Stomach smooth muscle (tissue), 2 donors: Measurements from ENCODE around the gene SERAC1.

Experiments
- H3K27ac ChIP-seq: one replicate; pipeline ENCODE4 v1.7.0; 2013; ENCODE audit warnings: mild to moderate bottlenecking, low read length, inconsistent platforms
- H3K27me3 ChIP-seq, 2 donors: one replicate each; pipeline ENCODE4 v1.7.0; 2013; ENCODE audit warnings: low read length in 2 of 2; ENCODE audit not compliant: insufficient read depth in 2 of 2, control insufficient read depth in 1 of 2
- H3K36me3 ChIP-seq, 2 donors: one replicate each; pipeline ENCODE4 v1.7.0; 2013; ENCODE audit warnings: low read length in 2 of 2; ENCODE audit not compliant: control insufficient read depth in 2 of 2, insufficient read depth in 2 of 2
- H3K4me1 ChIP-seq: one replicate; pipeline ENCODE4 v1.7.0; 2013; ENCODE audit warnings: low read length; ENCODE audit not compliant: control insufficient read depth, insufficient read depth
- H3K4me3 ChIP-seq, 2 donors: one replicate each; pipeline ENCODE4 v1.7.0; 2013; ENCODE audit warnings: low read length in 2 of 2
- H3K9ac ChIP-seq, 2 donors: one replicate each; pipeline ENCODE4 v1.7.0; 2013; ENCODE audit warnings: low read length in 2 of 2, mild to moderate bottlenecking in 1 of 2
- H3K9me3 ChIP-seq, 2 donors: one replicate each; pipeline ENCODE4 v1.7.0; 2013; ENCODE audit warnings: low read length in 2 of 2; ENCODE audit not compliant: control insufficient read depth in 2 of 2
- donor health status: healthy.
- donor health status: Pancreatic carcinoma.

Gene SERAC1

DNA sequence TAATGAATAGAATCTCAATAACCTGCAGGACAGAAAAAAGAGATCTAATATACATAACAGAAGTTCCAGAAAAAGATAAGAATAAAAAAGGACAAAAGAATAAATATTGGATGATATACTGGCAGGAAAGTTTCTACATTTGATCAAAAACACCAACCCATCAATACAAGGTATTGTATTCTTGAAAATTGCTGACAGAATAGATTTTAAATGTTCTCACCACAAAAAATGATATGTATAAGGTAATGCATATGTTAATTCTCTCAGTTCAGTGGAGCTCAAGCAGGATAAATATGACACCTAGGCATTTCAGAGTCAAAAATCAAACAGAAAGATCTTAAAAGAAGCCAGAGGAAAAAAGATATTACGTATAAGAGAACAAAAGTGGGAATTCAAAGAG lies 43.8 kb downstream of the SERAC1 start:
- no peak overlapping the region for H3K9ac ChIP-seq
- H3K27me3 ChIP-seq: no peaks in the 10 kb centered on the region
- H3K9me3 ChIP-seq: no peaks in the 10 kb centered on the region
- H3K4me1 ChIP-seq: no peaks in the 10 kb centered on the region
- no peak overlapping the region for H3K4me3 ChIP-seq
- H3K27ac ChIP-seq: no peak overlapping the region
- peaks cover 8 to 10% of the 10 kb centered on the region in 2 donors for H3K36me3 ChIP-seq

DNA sequence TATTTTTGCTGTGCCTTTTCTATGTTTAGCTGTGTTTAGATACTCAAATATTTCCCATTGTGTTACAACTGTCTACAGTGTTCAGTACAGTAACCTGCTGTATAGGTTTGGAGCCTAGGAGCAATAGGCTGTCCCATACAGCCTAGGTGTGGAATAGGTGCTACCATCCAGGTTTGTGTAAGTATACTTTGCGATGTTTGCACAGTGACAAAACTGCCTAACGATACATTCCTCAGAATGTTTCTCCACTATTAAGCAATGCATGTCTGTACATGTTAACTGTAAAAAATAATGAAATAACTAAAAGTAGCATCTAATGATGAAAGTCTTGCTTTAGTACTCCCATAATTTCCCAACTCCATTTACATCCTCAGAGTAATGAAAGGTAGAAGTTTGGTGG lies 46.0 kb downstream of the SERAC1 start:
- Histone ChIP-seq H3K4me3 (no peak overlapping the region), H3K4me1 (no peaks in the 10 kb centered on the region), H3K9me3 (no peaks in the 10 kb centered on the region), H3K27ac (no peak overlapping the region), H3K36me3 (peaks cover 7 to 11% of the 10 kb centered on the region in 2 donors), H3K27me3 (no peaks in the 10 kb centered on the region), H3K9ac (no peak overlapping the region)

DNA sequence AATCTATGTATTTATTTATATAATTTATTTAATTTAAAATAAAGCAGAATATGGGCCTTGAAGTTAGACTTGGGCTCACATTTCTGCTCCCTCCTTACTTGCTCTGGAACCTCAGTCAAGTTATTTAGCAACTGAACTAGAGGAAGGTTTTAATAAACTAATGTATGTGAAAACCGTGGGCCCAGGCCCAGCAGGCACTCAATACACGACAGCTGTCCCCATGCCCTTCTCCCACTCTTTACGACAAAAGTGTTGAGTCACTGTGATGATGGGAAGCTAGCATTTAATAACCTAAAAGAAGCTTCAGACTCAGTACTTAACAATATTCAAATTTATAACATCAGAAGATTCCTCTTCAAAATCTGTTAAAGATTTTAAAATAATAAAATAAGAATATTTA lies 46.7 kb downstream of the SERAC1 start:
- Histone ChIP-seq H3K9me3 (no peaks in the 10 kb centered on the region), H3K36me3 (peaks cover 7 to 11% of the 10 kb centered on the region in 2 donors), H3K27me3 (no peaks in the 10 kb centered on the region), H3K27ac (no peak overlapping the region), H3K4me1 (no peaks in the 10 kb centered on the region), H3K9ac (no peak overlapping the region), H3K4me3 (no peak overlapping the region)

DNA sequence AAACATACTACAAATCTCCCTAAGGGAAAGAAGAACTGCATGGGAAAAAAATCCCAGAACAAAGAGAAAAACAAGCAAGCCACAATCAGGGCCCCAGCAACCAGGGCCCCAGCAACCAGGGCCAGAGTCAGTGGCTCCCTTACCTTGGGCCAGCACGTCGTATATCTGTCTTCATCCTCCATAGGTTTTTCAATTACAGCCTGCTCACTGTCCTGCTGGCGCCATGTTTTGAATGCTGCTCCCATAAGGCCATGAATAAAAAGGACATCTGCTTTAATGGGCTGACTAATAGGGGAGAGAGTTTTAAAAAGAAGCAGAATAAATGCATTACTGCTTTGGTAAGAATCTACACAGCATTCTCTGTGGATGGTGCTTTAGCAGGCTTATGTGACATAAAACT lies 49.2 kb downstream of the SERAC1 start:
- no peak overlapping the region for H3K4me3 ChIP-seq

DNA sequence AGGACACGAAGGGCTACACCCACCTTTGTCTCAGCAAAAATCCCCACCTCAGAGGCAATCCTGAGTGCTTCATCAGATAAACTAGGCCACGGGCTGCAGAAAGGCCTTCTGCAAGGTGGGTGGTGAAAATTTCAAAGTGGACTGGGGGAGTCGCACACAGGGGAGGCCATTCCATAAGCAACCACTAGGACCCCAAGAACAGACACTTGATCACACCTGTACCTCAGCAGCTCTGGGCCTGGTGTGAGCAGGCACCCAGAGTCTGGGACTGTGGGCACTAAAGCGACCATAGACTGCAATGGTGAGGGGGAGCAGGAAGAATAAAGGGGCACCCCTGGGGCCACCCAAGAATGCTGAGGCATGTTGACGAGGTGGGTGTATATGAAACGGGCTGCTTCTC lies 52.6 kb downstream of the SERAC1 start:
- H3K36me3 ChIP-seq: peaks cover 10 to 19% of the 10 kb centered on the region in 2 donors
- no peak overlapping the region for H3K9ac ChIP-seq
- no peak overlapping the region for H3K4me3 ChIP-seq
- no peaks in the 10 kb centered on the region for H3K4me1 ChIP-seq
- H3K27me3 ChIP-seq: no peaks in the 10 kb centered on the region
- H3K27ac ChIP-seq: no peak overlapping the region
- H3K9me3 ChIP-seq: no peaks in the 10 kb centered on the region

More for the DNA sequence above, 49.2 kb downstream of the SERAC1 start:
- no peaks in the 10 kb centered on the region for H3K9me3 ChIP-seq
- H3K4me1 ChIP-seq: no peaks in the 10 kb centered on the region
- peaks cover 7 to 11% of the 10 kb centered on the region in 2 donors for H3K36me3 ChIP-seq
- no peak overlapping the region for H3K27ac ChIP-seq
- H3K27me3 ChIP-seq: no peaks in the 10 kb centered on the region
- no peak overlapping the region for H3K9ac ChIP-seq

DNA sequence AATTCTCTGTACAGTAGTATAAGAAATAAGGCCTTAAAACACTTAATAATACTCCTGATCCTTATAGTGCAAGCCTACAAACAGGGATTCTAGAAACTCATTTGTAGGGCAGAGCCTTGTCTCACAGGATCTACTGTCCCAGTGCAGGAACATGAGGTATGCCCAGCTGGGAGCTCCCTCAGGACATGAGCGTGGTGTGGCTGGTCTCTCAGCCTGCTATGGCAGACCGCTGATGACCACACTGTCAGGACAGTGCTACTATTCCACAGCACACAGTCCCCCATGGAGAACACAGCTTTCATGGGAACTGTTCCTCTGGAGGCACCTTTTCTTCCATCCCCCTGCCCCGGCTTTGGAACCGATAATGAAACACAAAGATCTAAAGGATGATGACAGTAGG lies 53.0 kb downstream of the SERAC1 start:
- Histone ChIP-seq H3K36me3 (peaks cover 10 to 16% of the 10 kb centered on the region in 2 donors), H3K4me1 (no peaks in the 10 kb centered on the region)

DNA sequence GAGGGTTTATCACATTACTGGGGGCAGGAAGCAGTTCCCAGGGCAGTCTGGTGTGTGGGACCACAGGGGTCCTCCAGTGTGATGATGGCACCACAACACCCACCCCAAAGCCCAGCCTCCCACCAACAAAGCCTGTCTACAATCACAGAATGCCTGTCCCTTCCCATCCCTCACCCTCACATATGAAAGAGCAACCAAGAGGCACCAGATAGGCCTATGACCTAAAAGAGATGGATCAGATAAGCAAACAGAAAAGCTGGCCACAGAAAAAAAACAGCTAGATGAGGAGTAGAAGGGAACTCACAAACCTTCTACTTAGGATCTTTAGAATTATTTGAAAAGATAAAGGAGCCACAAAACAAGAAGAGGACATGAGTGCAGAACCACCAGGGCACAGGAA lies 54.3 kb downstream of the SERAC1 start:
- Histone ChIP-seq H3K27ac (no peak overlapping the region), H3K4me3 (no peak overlapping the region), H3K9ac (no peak overlapping the region), H3K36me3 (peaks cover 10 to 19% of the 10 kb centered on the region in 2 donors), H3K27me3 (no peaks in the 10 kb centered on the region), H3K4me1 (no peaks in the 10 kb centered on the region), H3K9me3 (no peaks in the 10 kb centered on the region)

More for the DNA sequence above, 53.0 kb downstream of the SERAC1 start:
- no peaks in the 10 kb centered on the region for H3K9me3 ChIP-seq
- no peak overlapping the region for H3K9ac ChIP-seq
- H3K27me3 ChIP-seq: no peaks in the 10 kb centered on the region
- H3K27ac ChIP-seq: no peak overlapping the region
- no peak overlapping the region for H3K4me3 ChIP-seq

DNA sequence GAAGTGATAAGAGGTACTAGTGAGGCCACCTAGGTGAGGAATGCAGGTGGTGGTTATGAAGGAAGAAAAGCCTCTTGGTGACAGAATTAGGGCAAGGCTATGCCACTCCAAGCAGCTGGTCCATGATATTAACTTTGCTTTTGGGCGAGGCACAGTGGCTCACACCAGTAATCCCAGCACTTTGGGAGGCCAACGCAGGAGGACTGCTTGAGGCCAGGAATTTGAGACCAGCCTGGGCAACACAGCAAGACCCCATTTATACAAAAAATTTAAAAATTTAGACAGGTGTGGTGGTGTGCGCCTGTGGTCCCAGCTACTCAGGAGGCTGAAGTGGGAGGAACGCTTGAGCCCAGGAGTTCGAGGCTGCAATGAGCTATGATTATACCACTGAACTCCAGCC lies 56.1 kb downstream of the SERAC1 start:
- no peaks in the 10 kb centered on the region for H3K4me1 ChIP-seq
- no peak overlapping the region for H3K4me3 ChIP-seq
- no peak overlapping the region for H3K9ac ChIP-seq
- peaks cover 10 to 17% of the 10 kb centered on the region in 2 donors for H3K36me3 ChIP-seq
- no peaks in the 10 kb centered on the region for H3K9me3 ChIP-seq
- H3K27me3 ChIP-seq: no peaks in the 10 kb centered on the region
- H3K27ac ChIP-seq: no peak overlapping the region

DNA sequence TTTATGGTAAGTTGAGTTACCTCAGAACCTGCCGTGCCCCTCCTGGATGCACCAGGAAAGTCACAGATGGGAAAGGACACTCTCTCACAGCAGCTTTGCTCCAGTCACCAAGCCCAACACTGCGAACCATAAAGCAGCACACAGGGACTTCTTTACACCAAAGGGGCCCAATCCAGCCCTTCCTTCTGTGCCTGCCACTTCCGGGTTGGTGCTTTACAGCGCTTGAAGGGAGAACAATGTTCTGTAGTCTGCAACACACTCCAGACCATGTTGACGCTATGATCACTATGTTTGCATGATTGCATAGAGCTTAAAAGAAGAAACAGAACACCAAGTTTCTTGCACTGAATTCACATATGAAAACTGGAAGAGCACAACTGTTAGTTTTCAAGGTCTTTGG lies 57.1 kb downstream of the SERAC1 start:
- H3K36me3 ChIP-seq: peaks cover 10 to 17% of the 10 kb centered on the region in 2 donors
- H3K27me3 ChIP-seq: no peaks in the 10 kb centered on the region
- H3K9ac ChIP-seq: no peak overlapping the region
- H3K9me3 ChIP-seq: no peaks in the 10 kb centered on the region
- H3K4me3 ChIP-seq: no peak overlapping the region
- H3K27ac ChIP-seq: no peak overlapping the region
- no peaks in the 10 kb centered on the region for H3K4me1 ChIP-seq

DNA sequence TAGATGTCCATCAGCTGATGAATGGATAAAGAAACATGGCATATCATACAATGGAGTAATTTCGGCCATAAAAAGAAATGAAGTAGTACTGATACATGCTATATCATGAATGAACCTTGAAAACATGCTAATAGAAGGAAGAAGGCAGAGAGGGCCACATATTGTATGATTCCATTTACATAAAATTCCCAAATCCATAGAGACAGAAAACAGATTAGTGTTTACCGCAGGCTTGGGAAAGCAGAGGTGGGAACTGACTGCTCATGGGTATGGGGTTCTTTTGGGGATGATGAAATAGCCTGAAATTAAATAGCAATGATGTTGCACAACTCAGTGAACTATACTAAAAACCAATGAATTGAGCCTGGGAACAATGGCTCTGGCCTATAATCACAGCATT lies 58.3 kb downstream of the SERAC1 start:
- no peaks in the 10 kb centered on the region for H3K27me3 ChIP-seq
- no peak overlapping the region for H3K27ac ChIP-seq
- no peaks in the 10 kb centered on the region for H3K9me3 ChIP-seq
- no peak overlapping the region for H3K9ac ChIP-seq
- H3K4me3 ChIP-seq: no peak overlapping the region
- H3K4me1 ChIP-seq: no peaks in the 10 kb centered on the region
- peaks cover 7 to 17% of the 10 kb centered on the region in 2 donors for H3K36me3 ChIP-seq

DNA sequence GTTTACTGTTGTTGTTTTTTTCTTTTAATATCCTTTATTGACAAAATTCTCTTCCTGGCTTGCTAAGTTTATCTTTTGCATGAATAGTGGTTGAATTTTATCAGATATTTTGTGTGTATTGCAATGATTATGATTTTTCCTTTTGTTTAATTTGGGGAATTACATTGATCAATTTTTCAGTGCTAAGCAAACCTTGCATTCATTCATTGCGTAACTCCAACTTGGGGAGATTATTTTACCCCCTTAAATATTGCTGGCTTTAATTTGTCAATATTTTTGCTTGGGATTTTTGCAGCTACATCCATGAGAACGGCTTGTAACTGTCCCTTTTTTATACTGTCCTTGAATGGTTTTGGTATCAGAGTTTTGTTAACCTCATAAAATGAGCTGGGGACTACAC lies 63.4 kb downstream of the SERAC1 start:
- H3K27ac ChIP-seq: no peak overlapping the region
- H3K9ac ChIP-seq: no peak overlapping the region
- H3K4me1 ChIP-seq: no peaks in the 10 kb centered on the region
- no peak overlapping the region for H3K4me3 ChIP-seq
- peaks cover 0 to 3% of the 10 kb centered on the region in 2 donors for H3K36me3 ChIP-seq
- no peaks in the 10 kb centered on the region for H3K9me3 ChIP-seq
- no peaks in the 10 kb centered on the region for H3K27me3 ChIP-seq
